Measurements from ENCODE around the gene SLC51A.

SLC51A gene

DNA sequence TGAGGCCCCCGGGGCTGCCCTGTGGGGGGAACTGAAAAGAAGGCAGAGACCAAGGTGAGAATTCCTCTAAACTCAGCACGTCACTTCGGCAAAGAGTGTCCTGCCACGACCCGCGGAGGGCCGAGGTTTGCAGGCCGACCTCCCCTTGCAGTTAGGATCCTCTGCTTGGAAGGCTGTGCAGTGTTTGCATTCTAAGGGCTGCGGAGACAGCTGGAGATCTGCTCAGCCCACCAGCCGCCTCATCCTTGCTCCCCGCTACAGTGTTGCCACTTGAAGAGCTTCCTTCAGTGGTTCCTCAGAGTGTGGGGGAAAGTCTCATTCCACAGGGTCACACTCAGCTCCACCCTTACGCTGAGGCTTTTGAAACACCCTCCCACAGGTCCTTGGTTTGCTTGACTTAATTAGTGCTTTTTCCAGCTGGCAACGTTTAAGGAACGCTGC lies 10.8 kb downstream of the SLC51A start:
- no peak overlapping the region for H3K27ac ChIP-seq (replicated peaks; ENCODE audit: low read length)
- H3K4me2 ChIP-seq (ENCODE audit: insufficient read depth, low read length, poor library complexity, severe bottlenecking): no peak overlapping the region
- WGBS, 2 donors (ENCODE audit: extremely low coverage in 2 of 2, insufficient read length in 2 of 2, insufficient replicate concordance in 1 of 2): no CpG with 5 or more reads among the region's 14 CpGs
- no peak overlapping the region for H4K91ac ChIP-seq (ENCODE audit: low read depth, low read length, poor library complexity)
- no peaks in the 10 kb centered on the region for H3K4me1 ChIP-seq (ENCODE audit: control insufficient read depth in 2 of 2, insufficient read depth in 1 of 2, low read depth in 1 of 2, low read length in 2 of 2)
- H2BK120ac ChIP-seq (ENCODE audit: low read depth, low read length): no peak overlapping the region
- H2BK15ac ChIP-seq (ENCODE audit: low read length): no peak overlapping the region
- no peak overlapping the region for H2AK5ac ChIP-seq (ENCODE audit: low read depth, low read length)
- H3K79me1 ChIP-seq (ENCODE audit: low read depth, low read length): no peaks in the 10 kb centered on the region
- no peak overlapping the region for H3K4ac ChIP-seq (ENCODE audit: low read length)
- no peak for DNase-seq (ENCODE audit: low spot score)
- H2BK12ac ChIP-seq (ENCODE audit: low read length): no peak overlapping the region
- H2BK5ac ChIP-seq (ENCODE audit: low read length): no peak overlapping the region
- H3K14ac ChIP-seq (ENCODE audit: low read length): peak overlapping the region; percentile 47
- no peaks in the 10 kb centered on the region for H3K9me3 ChIP-seq (replicated peaks in 1 of 2; ENCODE audit: control insufficient read depth in 2 of 2, insufficient read depth in 1 of 2, low read depth in 1 of 2, low read length in 2 of 2)
- no peaks in the 10 kb centered on the region for H3K36me3 ChIP-seq (replicated peaks in 1 of 2; ENCODE audit: control insufficient read depth in 2 of 2, insufficient read depth in 2 of 2, low read length in 2 of 2)
- no peaks in the 10 kb centered on the region for H3K27me3 ChIP-seq (ENCODE audit: control insufficient read depth in 3 of 3, insufficient read depth in 3 of 3, low read depth in 1 of 3, low read length in 3 of 3)
- peak overlapping the region; percentile 43 for H3K23ac ChIP-seq (ENCODE audit: low read depth, low read length, poor library complexity)
- no peak overlapping the region for H3K9ac ChIP-seq (ENCODE audit: low read depth, low read length, poor library complexity)
- H2AFZ ChIP-seq (ENCODE audit: low read length): no peak overlapping the region
- peak overlapping the region; percentile 44 for H3K18ac ChIP-seq (ENCODE audit: low read length)
- H3K4me3 ChIP-seq (ENCODE audit: low read length in 2 of 2): no peak overlapping the region
- no peak overlapping the region for H4K8ac ChIP-seq (ENCODE audit: low read depth, low read length)

DNA sequence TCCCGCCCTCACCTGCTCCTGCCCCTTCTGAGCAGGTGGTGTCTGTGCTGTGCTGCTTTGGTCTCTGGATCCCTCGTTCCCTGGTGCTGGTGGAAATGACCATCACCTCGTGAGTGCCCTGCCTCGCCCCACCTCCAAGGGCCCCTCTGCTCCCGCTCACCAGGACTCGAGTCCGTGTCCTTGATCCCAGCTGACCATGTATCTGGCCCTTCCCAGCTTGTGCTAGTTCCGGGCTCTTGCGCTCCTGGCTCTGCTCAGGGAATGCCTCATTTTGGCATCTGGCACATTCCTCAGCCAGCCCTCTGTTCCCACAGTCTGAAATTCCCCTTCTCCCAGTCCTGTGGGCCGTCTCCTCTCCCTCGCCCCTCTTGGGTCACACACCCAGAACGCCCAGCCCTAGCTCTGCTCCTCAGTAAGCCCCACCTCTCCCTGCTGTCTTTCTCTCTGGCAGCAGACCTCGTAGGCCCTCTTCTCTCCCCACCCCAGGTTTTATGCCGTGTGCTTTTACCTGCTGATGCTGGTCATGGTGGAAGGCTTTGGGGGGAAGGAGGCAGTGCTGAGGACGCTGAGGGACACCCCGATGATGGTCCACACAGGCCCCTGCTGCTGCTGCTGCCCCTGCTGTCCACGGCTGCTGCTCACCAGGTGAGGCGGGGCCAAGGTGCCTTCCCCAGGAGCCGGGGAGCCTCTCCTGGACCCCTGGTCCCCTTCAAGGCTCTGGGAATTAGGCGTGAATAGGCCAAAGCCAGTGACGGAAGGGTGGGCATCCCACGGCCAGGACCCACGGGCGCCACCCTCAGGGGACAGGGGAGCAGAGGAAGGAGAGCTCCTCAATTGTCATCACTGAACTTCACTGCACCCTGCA lies 11.5 kb downstream of the SLC51A start:
- H3K27me3 ChIP-seq (ENCODE audit: control insufficient read depth in 3 of 3, insufficient read depth in 3 of 3, low read depth in 1 of 3, low read length in 3 of 3): no peaks in the 10 kb centered on the region
- peak overlapping the region; percentile 41 for H3K18ac ChIP-seq (ENCODE audit: low read length)
- WGBS, 2 donors (ENCODE audit: extremely low coverage in 2 of 2, insufficient read length in 2 of 2, insufficient replicate concordance in 1 of 2): no CpG with 5 or more reads among the region's 24 CpGs
- H4K8ac ChIP-seq (ENCODE audit: low read depth, low read length): no peak overlapping the region
- H3K27ac ChIP-seq (replicated peaks; ENCODE audit: low read length): no peak overlapping the region
- no peak overlapping the region for H2BK120ac ChIP-seq (ENCODE audit: low read depth, low read length)
- H4K91ac ChIP-seq (ENCODE audit: low read depth, low read length, poor library complexity): no peak overlapping the region
- peak overlapping the region; percentile 35 for H3K23ac ChIP-seq (ENCODE audit: low read depth, low read length, poor library complexity)
- no peak overlapping the region for H3K4me2 ChIP-seq (ENCODE audit: insufficient read depth, low read length, poor library complexity, severe bottlenecking)
- no peak overlapping the region for H2BK5ac ChIP-seq (ENCODE audit: low read length)
- H3K14ac ChIP-seq (ENCODE audit: low read length): no peak overlapping the region
- no peak overlapping the region for H3K4ac ChIP-seq (ENCODE audit: low read length)
- no peak overlapping the region for H2AFZ ChIP-seq (ENCODE audit: low read length)
- H3K4me3 ChIP-seq (ENCODE audit: low read length in 2 of 2): no peak overlapping the region
- no peaks in the 10 kb centered on the region for H3K9me3 ChIP-seq (replicated peaks in 1 of 2; ENCODE audit: control insufficient read depth in 2 of 2, insufficient read depth in 1 of 2, low read depth in 1 of 2, low read length in 2 of 2)
- H3K4me1 ChIP-seq (ENCODE audit: control insufficient read depth in 2 of 2, insufficient read depth in 1 of 2, low read depth in 1 of 2, low read length in 2 of 2): no peaks in the 10 kb centered on the region
- peak overlapping the region; percentile 47 for H3K9ac ChIP-seq (ENCODE audit: low read depth, low read length, poor library complexity)
- no peak for DNase-seq (ENCODE audit: low spot score)
- H2AK5ac ChIP-seq (ENCODE audit: low read depth, low read length): peak overlapping the region; percentile 31
- no peak overlapping the region for H2BK15ac ChIP-seq (ENCODE audit: low read length)
- H3K36me3 ChIP-seq (replicated peaks in 1 of 2; ENCODE audit: control insufficient read depth in 2 of 2, insufficient read depth in 2 of 2, low read length in 2 of 2): no peaks in the 10 kb centered on the region
- no peak overlapping the region for H2BK12ac ChIP-seq (ENCODE audit: low read length)
- no peaks in the 10 kb centered on the region for H3K79me1 ChIP-seq (ENCODE audit: low read depth, low read length)

DNA sequence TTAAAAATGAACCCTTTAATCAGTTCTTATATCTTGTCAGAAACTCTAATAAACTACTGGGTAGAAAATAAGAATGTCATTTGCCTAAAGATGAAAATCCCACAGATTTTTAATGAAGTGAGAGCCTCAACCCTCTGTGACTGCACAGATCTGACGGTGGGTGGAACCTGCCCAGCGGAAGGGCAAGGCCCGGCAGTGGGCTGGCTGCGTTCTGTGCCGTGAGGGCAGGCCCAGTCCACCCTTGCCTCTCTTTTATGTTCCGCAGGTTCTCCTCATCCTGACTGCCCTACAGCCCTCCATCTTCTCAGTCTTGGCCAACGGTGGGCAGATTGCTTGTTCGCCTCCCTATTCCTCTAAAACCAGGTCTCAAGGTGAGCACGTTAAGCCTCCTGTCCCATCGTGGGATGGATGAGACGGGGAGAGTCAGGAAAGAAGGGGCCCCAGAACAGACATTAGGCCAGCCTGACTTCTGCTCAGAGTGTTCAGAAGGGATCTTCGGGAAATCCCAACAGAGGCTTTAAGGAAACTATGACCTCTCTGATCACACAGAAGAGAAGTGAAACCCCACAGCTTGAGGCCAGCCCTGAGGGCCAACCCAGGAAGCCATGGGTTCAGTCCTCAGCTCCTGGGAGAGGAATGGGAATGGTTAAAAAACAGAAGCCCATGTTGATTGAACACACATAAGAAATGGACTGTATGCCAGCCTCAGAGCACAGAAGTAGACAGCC lies 16.0 kb downstream of the SLC51A start:
- Histone ChIP-seq H3K36me3 (replicated peaks in 1 of 2; ENCODE audit: control insufficient read depth in 2 of 2, insufficient read depth in 2 of 2, low read length in 2 of 2) (peaks cover 4 to 6% of the 10 kb centered on the region in 2 donors), H3K4ac (ENCODE audit: low read length) (no peak overlapping the region), H3K27ac (replicated peaks; ENCODE audit: low read length) (no peak overlapping the region), H2AFZ (ENCODE audit: low read length) (no peak overlapping the region), H2BK120ac (ENCODE audit: low read depth, low read length) (no peak overlapping the region), H3K9ac (ENCODE audit: low read depth, low read length, poor library complexity) (no peak overlapping the region), H3K4me1 (ENCODE audit: control insufficient read depth in 2 of 2, insufficient read depth in 1 of 2, low read depth in 1 of 2, low read length in 2 of 2) (no peaks in the 10 kb centered on the region), H3K79me1 (ENCODE audit: low read depth, low read length) (no peaks in the 10 kb centered on the region), H2BK5ac (ENCODE audit: low read length) (no peak overlapping the region), H3K23ac (ENCODE audit: low read depth, low read length, poor library complexity) (peak overlapping the region; percentile 0), H2AK5ac (ENCODE audit: low read depth, low read length) (no peak overlapping the region), H4K91ac (ENCODE audit: low read depth, low read length, poor library complexity) (no peak overlapping the region), H3K14ac (ENCODE audit: low read length) (no peak overlapping the region), H3K18ac (ENCODE audit: low read length) (no peak overlapping the region), H3K4me3 (ENCODE audit: low read length in 2 of 2) (no peak overlapping the region), H4K8ac (ENCODE audit: low read depth, low read length) (no peak overlapping the region), H3K27me3 (ENCODE audit: control insufficient read depth in 3 of 3, insufficient read depth in 3 of 3, low read depth in 1 of 3, low read length in 3 of 3) (no peaks in the 10 kb centered on the region), H3K9me3 (replicated peaks in 1 of 2; ENCODE audit: control insufficient read depth in 2 of 2, insufficient read depth in 1 of 2, low read depth in 1 of 2, low read length in 2 of 2) (no peaks in the 10 kb centered on the region), H2BK12ac (ENCODE audit: low read length) (no peak overlapping the region), H3K4me2 (ENCODE audit: insufficient read depth, low read length, poor library complexity, severe bottlenecking) (no peak overlapping the region), H2BK15ac (ENCODE audit: low read length) (no peak overlapping the region)
- no CpG with 5 or more reads among the region's 12 CpGs for WGBS, 2 donors (ENCODE audit: extremely low coverage in 2 of 2, insufficient read length in 2 of 2, insufficient replicate concordance in 1 of 2)
- no peak for DNase-seq (ENCODE audit: low spot score)

DNA sequence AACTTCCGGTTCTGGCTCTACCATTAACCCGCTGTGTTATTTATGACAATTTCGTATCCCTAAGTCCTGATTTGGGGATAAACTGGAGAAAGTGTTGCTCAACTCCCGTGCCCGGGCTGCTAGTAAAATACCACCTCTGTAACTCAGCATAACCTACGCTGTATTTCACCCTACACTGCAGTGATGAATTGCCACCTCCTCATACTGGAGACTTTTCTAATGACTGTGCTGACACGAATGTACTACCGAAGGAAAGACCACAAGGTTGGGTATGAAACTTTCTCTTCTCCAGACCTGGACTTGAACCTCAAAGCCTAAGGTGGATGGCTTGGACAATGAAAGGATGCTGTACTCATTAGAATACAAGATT lies 16.5 kb downstream of the SLC51A start:
- H3K27me3 ChIP-seq (ENCODE audit: control insufficient read depth in 3 of 3, insufficient read depth in 3 of 3, low read depth in 1 of 3, low read length in 3 of 3): no peaks in the 10 kb centered on the region
- no peaks in the 10 kb centered on the region for H3K4me1 ChIP-seq (ENCODE audit: control insufficient read depth in 2 of 2, insufficient read depth in 1 of 2, low read depth in 1 of 2, low read length in 2 of 2)
- no peak overlapping the region for H3K27ac ChIP-seq (replicated peaks; ENCODE audit: low read length)
- H3K23ac ChIP-seq (ENCODE audit: low read depth, low read length, poor library complexity): no peak overlapping the region
- H3K18ac ChIP-seq (ENCODE audit: low read length): no peak overlapping the region
- H3K9ac ChIP-seq (ENCODE audit: low read depth, low read length, poor library complexity): no peak overlapping the region
- H3K9me3 ChIP-seq (replicated peaks in 1 of 2; ENCODE audit: control insufficient read depth in 2 of 2, insufficient read depth in 1 of 2, low read depth in 1 of 2, low read length in 2 of 2): no peaks in the 10 kb centered on the region
- peaks cover 4 to 12% of the 10 kb centered on the region in 2 donors for H3K36me3 ChIP-seq (replicated peaks in 1 of 2; ENCODE audit: control insufficient read depth in 2 of 2, insufficient read depth in 2 of 2, low read length in 2 of 2)
- H4K91ac ChIP-seq (ENCODE audit: low read depth, low read length, poor library complexity): no peak overlapping the region
- no peak overlapping the region for H2BK120ac ChIP-seq (ENCODE audit: low read depth, low read length)
- no peak overlapping the region for H3K4ac ChIP-seq (ENCODE audit: low read length)
- no peak overlapping the region for H2AFZ ChIP-seq (ENCODE audit: low read length)
- no peak overlapping the region for H3K4me3 ChIP-seq (ENCODE audit: low read length in 2 of 2)
- H4K8ac ChIP-seq (ENCODE audit: low read depth, low read length): no peak overlapping the region
- no peak overlapping the region for H2BK12ac ChIP-seq (ENCODE audit: low read length)
- no peak overlapping the region for H2BK15ac ChIP-seq (ENCODE audit: low read length)
- WGBS, 2 donors (ENCODE audit: extremely low coverage in 2 of 2, insufficient read length in 2 of 2, insufficient replicate concordance in 1 of 2): no CpG with 5 or more reads among the region's 8 CpGs
- H3K79me1 ChIP-seq (ENCODE audit: low read depth, low read length): no peaks in the 10 kb centered on the region
- DNase-seq (ENCODE audit: low spot score): no peak
- no peak overlapping the region for H2BK5ac ChIP-seq (ENCODE audit: low read length)
- H3K14ac ChIP-seq (ENCODE audit: low read length): no peak overlapping the region
- H2AK5ac ChIP-seq (ENCODE audit: low read depth, low read length): no peak overlapping the region
- H3K4me2 ChIP-seq (ENCODE audit: insufficient read depth, low read length, poor library complexity, severe bottlenecking): no peak overlapping the region
